WTC11 (cell line): ENCODE measurements around the gene USP54. TPM values are rescaled to one million over a fixed set of nuclear protein-coding genes. Genes with fewer than 3 reads are reported as not detected.

ENCODE experiments used
- ATAC-seq: fragments of 200-7000 bp; cut with Tn5 transposase; 2 replicates; pipeline ENCODE4 v1.10.0; 2021; ENCODE audit warnings: mild to moderate bottlenecking, moderate library complexity
- CTCF ChIA-PET: fragments of 300-600 bp; sonication (Branson Sonifier 250); formaldehyde crosslinking; loops from one replicate; lab custom pipeline; 2021; ENCODE audit warnings: antibody characterized with exemption; lab: Charles Lee
- POLR2A ChIA-PET: fragments of 350-600 bp; sonication (Branson Sonifier 250); formaldehyde crosslinking; loops from one replicate; lab custom pipeline; 2021; ENCODE audit warnings: antibody characterized with exemption; lab: Charles Lee
- DNase-seq: peaks from one replicate; pipeline ENCODE4 v3.0.0; 2021; ENCODE audit warnings: low spot score
- H3K27ac Mint-ChIP-seq: 2 replicates; pipeline ENCODE4 v1.8.0; 2021; ENCODE audit warnings: mixed read lengths
- H3K27me3 Mint-ChIP-seq: 2 replicates; pipeline ENCODE4 v1.8.0; 2021; ENCODE audit warnings: low read depth, mild to moderate bottlenecking, moderate library complexity, mixed read lengths
- H3K36me3 Mint-ChIP-seq: 2 replicates; pipeline ENCODE4 v1.8.0; 2021; ENCODE audit warnings: mixed read lengths
- H3K4me1 Mint-ChIP-seq: 2 replicates; pipeline ENCODE4 v1.8.0; 2022; ENCODE audit warnings: mixed read lengths
- H3K4me3 Mint-ChIP-seq: 2 replicates; pipeline ENCODE4 v1.8.0; 2021; ENCODE audit warnings: mild to moderate bottlenecking, moderate library complexity, mixed read lengths
- H3K9me3 Mint-ChIP-seq: 2 replicates; pipeline ENCODE4 v1.8.0; 2021; ENCODE audit warnings: mixed read lengths
- CBFB ChIP-seq: sonication (generic); formaldehyde crosslinking; IDR thresholded peaks from 2 replicates; pipeline ENCODE4 v1.8.1; 2022; ENCODE audit warnings: mild to moderate bottlenecking, low read depth, missing genetic modification reagents
- CDX4 ChIP-seq: fragments of 250-450 bp; sonication (Bioruptor Pico); IDR thresholded peaks from 2 replicates; pipeline ENCODE4 v1.9.0; 2021; ENCODE audit warnings: moderate library complexity, mild to moderate bottlenecking, inconsistent platforms, borderline replicate concordance
- CREB1 ChIP-seq: sonication (generic); formaldehyde crosslinking; IDR thresholded peaks from 2 replicates; pipeline ENCODE4 v1.8.0; 2023; ENCODE audit warnings: mild to moderate bottlenecking, missing genetic modification reagents
- E2F1 ChIP-seq: sonication (generic); formaldehyde crosslinking; IDR thresholded peaks from 2 replicates; pipeline ENCODE4 v1.8.0; 2022; ENCODE audit warnings: mild to moderate bottlenecking, missing genetic modification reagents
- IRF1 ChIP-seq: sonication (generic); formaldehyde crosslinking; IDR thresholded peaks from 2 replicates; pipeline ENCODE4 v1.8.0; 2023; ENCODE audit warnings: missing genetic modification reagents
- IRF2 ChIP-seq: sonication (generic); formaldehyde crosslinking; IDR thresholded peaks from 2 replicates; pipeline ENCODE4 v1.8.0; 2022; ENCODE audit warnings: low read depth, missing genetic modification reagents, borderline replicate concordance
- MYBL2 ChIP-seq: sonication (generic); formaldehyde crosslinking; IDR thresholded peaks from 2 replicates; pipeline ENCODE4 v1.8.1; 2023; ENCODE audit warnings: mild to moderate bottlenecking, moderate library complexity, missing genetic modification reagents
- NFATC4 ChIP-seq: fragments of 250-450 bp; sonication (Bioruptor Pico); IDR thresholded peaks from 2 replicates; pipeline ENCODE4 v1.9.0; 2021; ENCODE audit warnings: mild to moderate bottlenecking
- NR1H2 ChIP-seq: sonication (generic); formaldehyde crosslinking; IDR thresholded peaks from 2 replicates; pipeline ENCODE4 v1.9.0; 2021; ENCODE audit warnings: mild to moderate bottlenecking, moderate library complexity, missing genetic modification reagents
- NR2C2 ChIP-seq: sonication (generic); formaldehyde crosslinking; IDR thresholded peaks from 2 replicates; pipeline ENCODE4 v1.8.0; 2022; ENCODE audit warnings: mild to moderate bottlenecking, missing genetic modification reagents
- PRRX2 ChIP-seq: fragments of 250-450 bp; sonication (Bioruptor Pico); IDR thresholded peaks from 2 replicates; pipeline ENCODE4 v1.8.0; 2021; ENCODE audit warnings: mild to moderate bottlenecking
- SOX15 ChIP-seq: fragments of 250-450 bp; sonication (Bioruptor Pico); IDR thresholded peaks from 2 replicates; pipeline ENCODE4 v1.9.0; 2021; ENCODE audit warnings: mild to moderate bottlenecking
- TEAD1 ChIP-seq: sonication (generic); formaldehyde crosslinking; IDR thresholded peaks from 2 replicates; pipeline ENCODE4 v1.8.0; 2022; ENCODE audit warnings: mild to moderate bottlenecking, missing genetic modification reagents
- TP53 ChIP-seq: sonication (generic); formaldehyde crosslinking; IDR thresholded peaks from 2 replicates; pipeline ENCODE4 v1.8.1; 2023; ENCODE audit warnings: mild to moderate bottlenecking, missing genetic modification reagents
- ZBTB43 ChIP-seq: sonication (generic); formaldehyde crosslinking; IDR thresholded peaks from 2 replicates; pipeline ENCODE4 v1.8.1; 2023; ENCODE audit warnings: mild to moderate bottlenecking, missing genetic modification reagents
- ZNF121 ChIP-seq: sonication (generic); formaldehyde crosslinking; IDR thresholded peaks from 2 replicates; pipeline ENCODE4 v1.8.0; 2023; ENCODE audit warnings: missing genetic modification reagents
- ZNF263 ChIP-seq: sonication (generic); formaldehyde crosslinking; IDR thresholded peaks from 2 replicates; pipeline ENCODE4 v1.8.1; 2022; ENCODE audit warnings: low read depth, mild to moderate bottlenecking, moderate library complexity, missing genetic modification reagents
- total RNA-seq: library from RNA; stranded (reverse); gene quantifications from 3 replicates; pipeline ENCODE4 v1.2.3, GENCODE V29; 2021
- TF ChIP-seq, protein P1 (sequence below): sonication (generic); formaldehyde crosslinking; IDR thresholded peaks from 2 replicates; pipeline ENCODE4 v1.8.1; 2022; ENCODE audit warnings: low read depth, missing genetic modification reagents, borderline replicate concordance
- TF ChIP-seq, protein P2 (sequence below): sonication (generic); formaldehyde crosslinking; conservative IDR thresholded peaks from 2 replicates; pipeline ENCODE4 v1.8.1; 2023; ENCODE audit warnings: mild to moderate bottlenecking, low read depth, missing genetic modification reagents, moderate library complexity
- TF ChIP-seq, protein P3 (sequence below): fragments of 250-450 bp; sonication (Bioruptor Pico); IDR thresholded peaks from 2 replicates; pipeline ENCODE4 v1.8.0; 2021; ENCODE audit warnings: mild to moderate bottlenecking
- TF ChIP-seq, protein P4 (sequence below): sonication (generic); formaldehyde crosslinking; IDR thresholded peaks from 2 replicates; pipeline ENCODE4 v1.8.1; 2023; ENCODE audit warnings: mild to moderate bottlenecking, missing genetic modification reagents

The USP54 gene
- total RNA-seq, 1 experiment from 2014 or later: 39.8 TPM

- H3K4me1 Mint-ChIP-seq: peaks cover 30% of the 10 kb centered on the region
- ATAC-seq (no peak), DNase-seq (no peak)
- TF ChIP-seq CREB1 (CRISPR knock-in tag) (no peak), SOX15 (CRISPR knock-in tag) (no peak), ZNF263 (CRISPR knock-in tag) (no peak), NR2C2 (CRISPR knock-in tag) (no peak), ZNF121 (no peak)
- ChIA-PET CTCF (no interaction called here), POLR2A (interaction anchor here (0.6 kb wide), 1 partner anchor 100 kb away, joined by 3 read pairs; no protein-coding TSS in a partner anchor)
- no peak overlapping the region for H3K27ac Mint-ChIP-seq
- no peaks in the 10 kb centered on the region for H3K36me3 Mint-ChIP-seq
- no peaks in the 10 kb centered on the region; the same call in 1 of the 2 replicates for H3K27me3 Mint-ChIP-seq
- H3K4me3 Mint-ChIP-seq: no peak overlapping the region
- no peaks in the 10 kb centered on the region for H3K9me3 Mint-ChIP-seq
These were observed 38.0 kb upstream of the USP54 start for GRCh38 chr10:73629165-73629564.

- ChIA-PET CTCF (no interaction called here), POLR2A (no interaction called here)
- H3K27me3 Mint-ChIP-seq: no peaks in the 10 kb centered on the region; the same call in 1 of the 2 replicates
- peak overlapping the region; percentile 15; the same call in 1 of the 2 replicates for H3K27ac Mint-ChIP-seq
- DNase-seq (no peak), ATAC-seq (no peak)
- TF ChIP-seq PRRX2 (no peak), MYBL2 (CRISPR knock-in tag) (no peak), TEAD1 (CRISPR knock-in tag) (no peak), CDX4 (CRISPR knock-in tag) (no peak), NFATC4 (no peak), ZBTB43 (CRISPR knock-in tag) (no peak), TP53 (CRISPR knock-in tag) (no peak), IRF1 (CRISPR knock-in tag) (no peak), CREB1 (CRISPR knock-in tag) (no peak)
- TF ChIP-seq, protein P1, sequence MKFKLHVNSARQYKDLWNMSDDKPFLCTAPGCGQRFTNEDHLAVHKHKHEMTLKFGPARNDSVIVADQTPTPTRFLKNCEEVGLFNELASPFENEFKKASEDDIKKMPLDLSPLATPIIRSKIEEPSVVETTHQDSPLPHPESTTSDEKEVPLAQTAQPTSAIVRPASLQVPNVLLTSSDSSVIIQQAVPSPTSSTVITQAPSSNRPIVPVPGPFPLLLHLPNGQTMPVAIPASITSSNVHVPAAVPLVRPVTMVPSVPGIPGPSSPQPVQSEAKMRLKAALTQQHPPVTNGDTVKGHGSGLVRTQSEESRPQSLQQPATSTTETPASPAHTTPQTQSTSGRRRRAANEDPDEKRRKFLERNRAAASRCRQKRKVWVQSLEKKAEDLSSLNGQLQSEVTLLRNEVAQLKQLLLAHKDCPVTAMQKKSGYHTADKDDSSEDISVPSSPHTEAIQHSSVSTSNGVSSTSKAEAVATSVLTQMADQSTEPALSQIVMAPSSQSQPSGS (CRISPR knock-in tag): no peak
- H3K4me3 Mint-ChIP-seq: no peak overlapping the region
- peaks cover 25% of the 10 kb centered on the region for H3K4me1 Mint-ChIP-seq
- no peaks in the 10 kb centered on the region for H3K36me3 Mint-ChIP-seq
- H3K9me3 Mint-ChIP-seq: no peaks in the 10 kb centered on the region
These were observed 37.3 kb upstream of the USP54 start for GRCh38 chr10:73628405-73628804.

GRCh38 chr10:73627300-73627699 is 36.2 kb upstream of the USP54 start:
- Mint-ChIP-seq H3K9me3 (no peaks in the 10 kb centered on the region), H3K4me1 (peaks cover 20% of the 10 kb centered on the region), H3K4me3 (peak overlapping the region; percentile 97), H3K27ac (peak overlapping the region; percentile 74), H3K36me3 (no peaks in the 10 kb centered on the region), H3K27me3 (no peaks in the 10 kb centered on the region; the same call in 1 of the 2 replicates)
- ChIA-PET POLR2A (no interaction called here), CTCF (interaction anchor here (0.6 to 1.4 kb wide), 3 partner anchors 17 to 98 kb away, joined by 3 to 5 read pairs (median 3); no protein-coding TSS in a partner anchor)
- DNase-seq: no peak
- no peak for ATAC-seq
- TF ChIP-seq TEAD1 (CRISPR knock-in tag): no peak
- no peak for TF ChIP-seq IRF2
- TF ChIP-seq, protein P2, sequence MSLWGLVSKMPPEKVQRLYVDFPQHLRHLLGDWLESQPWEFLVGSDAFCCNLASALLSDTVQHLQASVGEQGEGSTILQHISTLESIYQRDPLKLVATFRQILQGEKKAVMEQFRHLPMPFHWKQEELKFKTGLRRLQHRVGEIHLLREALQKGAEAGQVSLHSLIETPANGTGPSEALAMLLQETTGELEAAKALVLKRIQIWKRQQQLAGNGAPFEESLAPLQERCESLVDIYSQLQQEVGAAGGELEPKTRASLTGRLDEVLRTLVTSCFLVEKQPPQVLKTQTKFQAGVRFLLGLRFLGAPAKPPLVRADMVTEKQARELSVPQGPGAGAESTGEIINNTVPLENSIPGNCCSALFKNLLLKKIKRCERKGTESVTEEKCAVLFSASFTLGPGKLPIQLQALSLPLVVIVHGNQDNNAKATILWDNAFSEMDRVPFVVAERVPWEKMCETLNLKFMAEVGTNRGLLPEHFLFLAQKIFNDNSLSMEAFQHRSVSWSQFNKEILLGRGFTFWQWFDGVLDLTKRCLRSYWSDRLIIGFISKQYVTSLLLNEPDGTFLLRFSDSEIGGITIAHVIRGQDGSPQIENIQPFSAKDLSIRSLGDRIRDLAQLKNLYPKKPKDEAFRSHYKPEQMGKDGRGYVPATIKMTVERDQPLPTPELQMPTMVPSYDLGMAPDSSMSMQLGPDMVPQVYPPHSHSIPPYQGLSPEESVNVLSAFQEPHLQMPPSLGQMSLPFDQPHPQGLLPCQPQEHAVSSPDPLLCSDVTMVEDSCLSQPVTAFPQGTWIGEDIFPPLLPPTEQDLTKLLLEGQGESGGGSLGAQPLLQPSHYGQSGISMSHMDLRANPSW: no peak
- TF ChIP-seq E2F1: no peak
- TF ChIP-seq CREB1 (CRISPR knock-in tag): no peak
- TF ChIP-seq, protein P3, sequence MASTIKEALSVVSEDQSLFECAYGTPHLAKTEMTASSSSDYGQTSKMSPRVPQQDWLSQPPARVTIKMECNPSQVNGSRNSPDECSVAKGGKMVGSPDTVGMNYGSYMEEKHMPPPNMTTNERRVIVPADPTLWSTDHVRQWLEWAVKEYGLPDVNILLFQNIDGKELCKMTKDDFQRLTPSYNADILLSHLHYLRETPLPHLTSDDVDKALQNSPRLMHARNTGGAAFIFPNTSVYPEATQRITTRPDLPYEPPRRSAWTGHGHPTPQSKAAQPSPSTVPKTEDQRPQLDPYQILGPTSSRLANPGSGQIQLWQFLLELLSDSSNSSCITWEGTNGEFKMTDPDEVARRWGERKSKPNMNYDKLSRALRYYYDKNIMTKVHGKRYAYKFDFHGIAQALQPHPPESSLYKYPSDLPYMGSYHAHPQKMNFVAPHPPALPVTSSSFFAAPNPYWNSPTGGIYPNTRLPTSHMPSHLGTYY: no peak
- TF ChIP-seq CBFB (CRISPR knock-in tag): no peak
- TF ChIP-seq, protein P4, sequence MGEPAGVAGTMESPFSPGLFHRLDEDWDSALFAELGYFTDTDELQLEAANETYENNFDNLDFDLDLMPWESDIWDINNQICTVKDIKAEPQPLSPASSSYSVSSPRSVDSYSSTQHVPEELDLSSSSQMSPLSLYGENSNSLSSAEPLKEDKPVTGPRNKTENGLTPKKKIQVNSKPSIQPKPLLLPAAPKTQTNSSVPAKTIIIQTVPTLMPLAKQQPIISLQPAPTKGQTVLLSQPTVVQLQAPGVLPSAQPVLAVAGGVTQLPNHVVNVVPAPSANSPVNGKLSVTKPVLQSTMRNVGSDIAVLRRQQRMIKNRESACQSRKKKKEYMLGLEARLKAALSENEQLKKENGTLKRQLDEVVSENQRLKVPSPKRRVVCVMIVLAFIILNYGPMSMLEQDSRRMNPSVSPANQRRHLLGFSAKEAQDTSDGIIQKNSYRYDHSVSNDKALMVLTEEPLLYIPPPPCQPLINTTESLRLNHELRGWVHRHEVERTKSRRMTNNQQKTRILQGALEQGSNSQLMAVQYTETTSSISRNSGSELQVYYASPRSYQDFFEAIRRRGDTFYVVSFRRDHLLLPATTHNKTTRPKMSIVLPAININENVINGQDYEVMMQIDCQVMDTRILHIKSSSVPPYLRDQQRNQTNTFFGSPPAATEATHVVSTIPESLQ (CRISPR knock-in tag): no peak
- no peak for TF ChIP-seq NR1H2
- TF ChIP-seq ZNF263 (CRISPR knock-in tag): no peak
